ENCODE results near the gene NOD1.
A peak's percentile ranks its signal among the peaks of the same experiment; 100 is the strongest.
"Not testable (repeated sequence)": the region's sequence is repeated elsewhere in the genome, so short reads cannot be mapped to it uniquely, and the experiment has no call there.

NOD1 gene, protein sequence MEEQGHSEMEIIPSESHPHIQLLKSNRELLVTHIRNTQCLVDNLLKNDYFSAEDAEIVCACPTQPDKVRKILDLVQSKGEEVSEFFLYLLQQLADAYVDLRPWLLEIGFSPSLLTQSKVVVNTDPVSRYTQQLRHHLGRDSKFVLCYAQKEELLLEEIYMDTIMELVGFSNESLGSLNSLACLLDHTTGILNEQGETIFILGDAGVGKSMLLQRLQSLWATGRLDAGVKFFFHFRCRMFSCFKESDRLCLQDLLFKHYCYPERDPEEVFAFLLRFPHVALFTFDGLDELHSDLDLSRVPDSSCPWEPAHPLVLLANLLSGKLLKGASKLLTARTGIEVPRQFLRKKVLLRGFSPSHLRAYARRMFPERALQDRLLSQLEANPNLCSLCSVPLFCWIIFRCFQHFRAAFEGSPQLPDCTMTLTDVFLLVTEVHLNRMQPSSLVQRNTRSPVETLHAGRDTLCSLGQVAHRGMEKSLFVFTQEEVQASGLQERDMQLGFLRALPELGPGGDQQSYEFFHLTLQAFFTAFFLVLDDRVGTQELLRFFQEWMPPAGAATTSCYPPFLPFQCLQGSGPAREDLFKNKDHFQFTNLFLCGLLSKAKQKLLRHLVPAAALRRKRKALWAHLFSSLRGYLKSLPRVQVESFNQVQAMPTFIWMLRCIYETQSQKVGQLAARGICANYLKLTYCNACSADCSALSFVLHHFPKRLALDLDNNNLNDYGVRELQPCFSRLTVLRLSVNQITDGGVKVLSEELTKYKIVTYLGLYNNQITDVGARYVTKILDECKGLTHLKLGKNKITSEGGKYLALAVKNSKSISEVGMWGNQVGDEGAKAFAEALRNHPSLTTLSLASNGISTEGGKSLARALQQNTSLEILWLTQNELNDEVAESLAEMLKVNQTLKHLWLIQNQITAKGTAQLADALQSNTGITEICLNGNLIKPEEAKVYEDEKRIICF

DNA sequence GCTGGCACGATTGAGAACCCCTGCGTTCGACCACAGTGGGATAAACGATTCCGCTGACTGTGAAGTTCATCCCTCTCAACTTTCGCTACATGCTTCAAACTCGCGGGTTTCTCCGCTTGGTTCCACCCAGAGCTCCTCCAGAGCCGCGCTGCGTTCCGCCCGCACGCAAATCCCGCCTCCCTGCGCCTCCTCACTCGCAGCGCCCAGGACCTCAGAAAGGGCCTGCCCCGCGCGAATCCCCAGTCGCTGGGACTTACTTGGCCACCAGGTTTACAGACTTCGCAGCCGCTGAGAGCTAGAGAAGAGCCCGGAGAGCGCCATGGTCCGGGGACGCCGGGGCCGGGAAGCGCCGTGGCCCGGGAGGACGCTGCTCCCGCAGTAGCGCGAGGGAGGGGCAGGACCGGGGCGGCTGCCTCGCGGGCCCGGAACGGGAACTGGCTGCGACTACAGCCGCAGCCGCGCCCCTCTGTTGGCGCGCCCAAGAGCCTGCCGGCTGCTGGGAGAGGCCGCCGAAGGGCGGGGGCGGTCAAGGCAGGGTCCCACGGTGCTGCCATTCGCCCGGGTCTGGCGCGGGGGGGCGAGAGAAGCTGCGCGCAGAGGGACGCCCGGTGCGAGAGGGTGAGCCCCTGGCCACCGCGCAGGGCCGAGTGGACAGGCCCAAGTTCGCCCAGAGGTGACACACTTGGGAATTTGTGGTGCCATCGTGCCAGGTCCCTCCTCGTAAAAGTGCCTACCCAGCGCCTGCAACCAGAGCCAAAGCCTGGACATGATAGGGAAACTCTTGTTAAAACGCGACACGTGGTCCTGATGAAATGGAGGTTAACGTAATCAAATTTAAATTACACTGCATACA is at the start of gene NOD1:
Gene NOD1, minus strand, starts transcription at position 436 of the 853 bp plus-strand sequence. CDS start 21,863 bp downstream, outside the sequence.
- peak in 1 of 2 experiments; percentile 55 for DNase-seq

DNA sequence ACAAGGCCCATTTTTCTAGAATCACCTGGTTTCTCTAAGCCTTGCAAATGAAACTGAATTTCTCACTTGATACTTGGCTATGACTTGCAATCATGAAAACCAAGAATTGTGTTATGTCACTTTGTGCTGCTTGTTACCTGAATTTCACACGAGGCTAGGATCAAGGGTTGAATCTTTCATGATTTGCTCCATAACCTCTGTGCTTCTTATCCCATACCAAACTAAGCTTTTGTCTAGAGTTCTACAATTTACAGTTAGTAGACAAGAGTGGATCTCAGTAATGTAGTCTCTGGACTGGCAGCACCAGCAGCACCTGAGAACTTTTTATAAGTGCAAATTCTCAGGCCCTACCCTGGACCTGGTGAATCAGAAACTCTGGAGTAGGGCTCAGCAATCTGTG is 48.7 kb upstream of the NOD1 start:
- DNase-seq: not testable (repeated sequence)

DNA sequence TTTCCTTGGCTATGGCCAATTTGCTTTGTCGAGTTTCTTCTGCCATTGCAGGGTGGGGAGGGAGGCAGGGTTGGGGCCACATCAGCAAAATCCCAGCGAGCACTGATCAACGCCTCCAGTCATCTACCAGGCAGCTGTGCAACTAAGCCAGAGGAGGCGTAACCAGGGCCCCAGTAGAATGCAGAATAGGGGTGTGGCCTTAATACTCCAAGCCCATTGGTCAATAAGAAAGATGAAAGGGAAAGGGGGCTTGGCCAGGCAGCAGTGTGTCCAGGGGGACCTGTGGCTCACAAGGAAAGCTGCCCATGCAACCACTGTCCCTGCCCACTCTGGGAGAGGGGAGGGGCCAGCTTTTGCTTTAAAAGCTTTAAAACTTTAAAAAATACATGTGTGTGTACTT is 47.6 kb upstream of the NOD1 start:
- DNase-seq: no peak

DNA sequence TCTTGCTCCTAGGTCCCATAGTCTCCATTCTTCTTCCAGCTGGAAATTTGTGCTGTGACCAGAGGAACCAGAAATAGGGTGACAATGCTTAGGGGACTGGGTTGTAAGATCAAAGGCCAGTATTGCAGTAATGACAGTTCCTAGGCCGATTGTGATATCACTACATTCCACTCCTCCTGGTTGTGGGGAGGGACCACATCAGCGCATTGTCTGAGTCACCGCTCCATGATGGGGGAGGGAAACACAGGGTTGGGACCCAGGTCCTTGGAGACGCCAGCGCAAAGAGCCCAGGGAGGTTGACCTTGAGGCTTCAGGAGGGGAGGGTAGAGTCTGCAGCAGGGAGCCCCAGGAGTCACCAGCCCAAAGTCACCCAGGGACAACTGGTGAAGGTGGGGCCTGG is 46.8 kb upstream of the NOD1 start:
- DNase-seq: no peak

DNA sequence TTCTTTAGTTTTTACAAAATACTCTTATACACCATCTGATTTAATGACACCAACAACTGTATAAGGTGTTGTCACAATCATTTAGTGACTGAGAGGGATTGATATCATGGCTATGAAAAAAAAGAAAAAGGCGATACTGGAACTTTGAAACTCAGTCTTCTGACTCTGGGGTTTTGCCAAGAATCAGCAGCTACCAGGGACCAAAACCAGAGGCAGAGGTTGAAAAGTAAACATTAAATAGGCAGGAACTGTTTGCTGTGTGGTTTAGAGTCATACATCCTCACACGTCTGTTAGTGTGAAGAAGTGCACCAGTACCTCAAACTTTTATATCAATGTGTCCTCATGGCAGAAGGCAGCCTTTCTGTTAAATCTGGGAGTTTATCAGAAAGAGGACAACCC is 46.0 kb upstream of the NOD1 start:
- no peak for DNase-seq

DNA sequence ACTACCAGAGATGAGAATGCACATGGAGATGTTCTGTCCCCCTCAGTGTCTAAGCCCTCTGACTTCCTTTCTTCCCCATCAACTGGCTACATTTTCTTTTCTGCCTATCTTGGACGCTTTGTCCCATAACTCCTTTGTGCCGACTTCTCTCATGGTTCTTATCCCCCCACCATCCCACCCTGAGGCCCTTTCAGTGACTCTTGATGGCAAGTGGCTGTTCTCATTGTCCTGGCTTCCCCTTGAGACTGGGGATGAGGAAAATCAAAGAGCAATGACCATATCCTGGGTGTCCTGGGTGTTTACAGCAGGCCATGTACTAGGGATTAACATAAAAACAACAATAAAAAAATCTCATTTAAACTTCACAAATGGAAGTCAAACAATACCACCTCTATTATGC is 44.9 kb upstream of the NOD1 start:
- no peak for DNase-seq

DNA sequence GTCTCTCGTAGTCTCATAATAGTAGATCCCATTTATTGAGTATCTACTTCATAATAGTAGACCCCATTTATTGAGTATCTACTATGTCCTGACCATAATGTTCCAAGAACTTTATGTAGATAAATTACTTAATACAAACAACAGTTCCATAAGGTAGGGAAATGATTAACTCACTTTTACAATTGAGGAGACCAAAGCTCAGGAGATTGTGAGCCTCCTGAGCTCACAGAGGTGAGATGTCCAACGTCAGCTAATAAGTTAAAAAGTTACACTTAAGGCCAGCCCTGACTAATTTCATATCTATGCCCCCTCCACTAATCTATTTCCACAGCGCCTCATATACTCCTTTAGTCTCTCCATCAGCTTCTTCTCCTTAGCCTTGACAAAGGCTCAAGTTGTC is 43.6 kb upstream of the NOD1 start:
- no peak for DNase-seq

DNA sequence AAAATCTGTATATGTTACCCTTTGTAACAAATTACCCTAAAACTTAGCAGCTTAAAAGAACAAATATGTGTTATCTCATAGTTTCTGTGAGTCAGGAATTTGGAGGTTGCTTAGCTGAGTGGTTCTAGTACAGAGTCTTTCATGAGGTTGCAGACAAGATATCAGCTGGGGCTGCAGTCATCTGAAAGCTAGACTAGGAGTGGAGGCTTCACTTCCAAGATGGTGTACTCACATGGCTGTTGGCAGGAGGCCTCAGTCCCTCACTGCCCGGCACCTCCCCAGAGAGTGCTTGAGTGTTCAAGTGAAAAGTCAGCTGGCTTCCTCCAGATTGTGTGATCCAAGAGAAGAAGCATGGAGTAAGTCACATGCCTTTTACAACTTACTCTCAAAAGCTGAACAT is 42.9 kb upstream of the NOD1 start:
- DNase-seq: no peak

DNA sequence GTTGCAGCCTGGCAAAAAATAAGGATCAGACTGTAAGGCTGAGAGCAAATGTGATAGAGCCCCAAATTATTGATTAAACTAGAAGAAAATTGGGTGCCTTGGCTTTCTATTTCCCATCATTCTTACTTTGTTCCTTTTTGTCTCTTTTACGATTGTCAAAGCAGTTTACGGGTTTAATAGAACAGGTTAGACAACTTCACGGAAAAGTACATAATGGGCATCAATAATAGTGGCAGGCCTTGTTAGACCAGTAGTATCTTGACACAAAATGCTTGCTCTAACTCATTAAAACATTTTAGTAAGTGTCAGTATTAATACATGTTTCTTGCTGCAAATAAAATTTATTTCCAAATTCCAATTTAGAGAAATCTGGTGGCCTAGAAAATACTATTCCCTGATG is 40.5 kb upstream of the NOD1 start:
- no peak for DNase-seq

DNA sequence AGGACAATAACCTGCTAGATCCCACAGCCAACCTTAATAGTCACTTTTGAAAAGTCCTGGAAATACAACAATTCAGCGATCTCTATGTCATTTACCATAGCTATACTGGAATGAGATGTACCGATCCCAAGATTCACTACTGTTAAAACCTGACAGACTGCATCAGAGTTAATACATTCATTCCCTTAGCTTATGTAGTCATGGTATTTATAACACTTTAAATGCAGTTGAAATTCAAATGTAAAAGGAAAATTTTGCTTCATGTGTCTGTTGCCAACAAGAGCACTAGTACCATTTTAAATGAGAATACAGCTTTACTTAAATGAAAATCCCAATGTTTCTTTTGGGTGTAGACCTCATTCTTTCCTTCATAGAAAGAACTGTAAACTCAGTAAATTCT is 37.2 kb upstream of the NOD1 start:
- DNase-seq: no peak

DNA sequence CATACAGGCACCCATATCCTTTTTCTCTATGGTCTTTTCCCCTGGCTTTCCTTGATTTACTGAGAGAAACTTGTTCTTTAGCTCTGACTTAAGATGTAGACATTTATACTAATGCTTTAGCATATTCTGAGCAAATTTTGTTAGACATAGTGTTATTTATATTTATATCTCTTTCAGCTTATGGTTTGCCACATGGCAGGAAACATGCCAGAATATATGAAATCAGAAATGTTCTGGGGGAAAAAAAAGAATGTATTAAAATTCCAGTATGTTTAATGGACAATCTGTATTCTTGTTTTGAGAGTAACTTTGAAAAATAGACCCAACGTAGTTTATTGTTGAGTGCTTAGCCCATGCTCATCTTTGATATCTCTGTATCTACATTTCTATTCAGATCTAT is 36.2 kb upstream of the NOD1 start:
- no peak for DNase-seq

DNA sequence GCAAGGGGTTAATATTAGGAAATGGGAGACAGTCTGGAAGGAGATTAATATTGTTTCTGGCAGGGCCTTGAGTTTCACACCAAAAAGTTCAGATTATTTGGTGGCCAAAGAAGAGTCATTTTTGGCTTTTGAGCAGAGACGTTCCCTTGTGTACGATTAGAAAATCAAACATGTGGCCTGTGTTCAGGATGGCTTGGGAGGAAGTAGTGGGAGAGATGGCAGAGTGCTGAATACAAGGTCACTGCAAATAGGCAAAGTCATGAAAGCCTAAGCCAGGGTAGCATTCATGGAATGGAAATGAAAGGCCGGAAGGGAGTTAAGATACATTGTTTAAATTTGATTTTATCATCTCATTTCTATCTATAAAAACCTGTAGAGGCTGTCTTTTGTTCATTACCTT is 35.6 kb upstream of the NOD1 start:
- no peak for DNase-seq

DNA sequence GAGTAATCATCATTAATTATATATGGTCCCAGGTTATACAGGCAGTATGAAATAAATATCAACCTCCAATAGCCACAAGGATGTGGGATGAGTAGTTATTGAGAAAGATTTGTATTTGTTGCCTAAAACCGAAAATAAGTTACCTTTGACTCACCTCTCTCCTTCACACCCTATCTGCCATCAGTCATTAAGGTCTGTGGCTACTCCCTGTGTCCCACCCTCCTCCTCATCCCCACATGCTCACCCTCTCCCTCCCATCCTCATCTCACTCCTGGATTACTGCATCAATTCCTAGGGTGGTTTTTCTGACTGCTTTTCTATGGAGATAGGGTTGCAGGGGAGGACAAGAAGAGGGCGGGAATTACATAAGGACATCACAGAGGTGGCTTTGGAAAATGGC is 35.2 kb upstream of the NOD1 start:
- no peak for DNase-seq

DNA sequence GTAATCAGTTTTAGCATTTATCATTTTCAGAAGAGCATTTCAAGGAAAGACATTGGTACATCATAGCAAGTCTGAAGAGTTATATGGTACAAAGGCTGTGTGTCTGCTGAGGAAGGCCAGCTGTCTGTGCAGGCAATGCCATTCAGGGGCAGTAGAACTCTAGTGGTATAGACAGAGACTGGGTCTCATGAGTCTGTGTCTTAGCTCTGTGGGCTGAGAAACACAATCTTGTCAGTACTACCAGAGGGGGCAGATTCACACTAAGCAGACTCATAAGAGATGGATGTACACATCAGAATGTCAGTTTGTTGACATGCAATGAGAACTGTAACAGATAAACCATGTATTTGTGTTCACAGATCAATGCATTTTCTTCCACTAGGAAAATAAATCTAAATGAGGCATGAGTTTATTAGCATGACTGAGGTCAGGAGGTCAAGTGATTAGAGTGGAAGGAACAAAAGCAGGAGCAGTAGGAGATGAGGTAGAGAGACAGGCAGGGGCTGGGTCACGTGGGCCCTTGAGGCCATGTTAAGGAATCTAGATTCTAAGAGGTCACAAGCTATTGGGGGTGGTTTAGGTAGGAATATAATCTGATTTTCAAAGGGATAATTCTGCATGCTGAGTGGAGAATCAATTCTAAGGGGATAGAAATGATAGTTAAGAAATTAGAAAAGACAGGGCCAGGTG is 33.5 kb upstream of the NOD1 start:
- DNase-seq: no peak

DNA sequence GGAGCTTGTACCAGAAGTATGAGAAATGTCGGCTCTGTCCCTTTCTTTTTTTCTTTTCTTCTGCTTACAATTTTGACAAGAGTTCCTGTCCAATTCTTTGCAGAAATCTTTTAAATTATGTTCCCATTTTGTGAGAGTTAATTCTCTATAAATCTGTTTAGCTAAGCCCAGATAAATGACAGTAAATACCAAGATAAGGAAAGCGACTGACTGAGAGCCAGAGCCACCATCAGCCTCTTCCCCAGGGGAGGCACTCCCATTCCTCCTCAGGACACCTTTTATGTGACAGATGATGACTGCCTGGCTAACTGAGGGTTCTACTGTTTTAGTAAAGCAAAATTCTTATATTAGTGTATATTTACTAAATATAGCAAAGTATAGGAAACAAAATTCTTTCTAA is 32.9 kb upstream of the NOD1 start:
- DNase-seq: no peak

DNA sequence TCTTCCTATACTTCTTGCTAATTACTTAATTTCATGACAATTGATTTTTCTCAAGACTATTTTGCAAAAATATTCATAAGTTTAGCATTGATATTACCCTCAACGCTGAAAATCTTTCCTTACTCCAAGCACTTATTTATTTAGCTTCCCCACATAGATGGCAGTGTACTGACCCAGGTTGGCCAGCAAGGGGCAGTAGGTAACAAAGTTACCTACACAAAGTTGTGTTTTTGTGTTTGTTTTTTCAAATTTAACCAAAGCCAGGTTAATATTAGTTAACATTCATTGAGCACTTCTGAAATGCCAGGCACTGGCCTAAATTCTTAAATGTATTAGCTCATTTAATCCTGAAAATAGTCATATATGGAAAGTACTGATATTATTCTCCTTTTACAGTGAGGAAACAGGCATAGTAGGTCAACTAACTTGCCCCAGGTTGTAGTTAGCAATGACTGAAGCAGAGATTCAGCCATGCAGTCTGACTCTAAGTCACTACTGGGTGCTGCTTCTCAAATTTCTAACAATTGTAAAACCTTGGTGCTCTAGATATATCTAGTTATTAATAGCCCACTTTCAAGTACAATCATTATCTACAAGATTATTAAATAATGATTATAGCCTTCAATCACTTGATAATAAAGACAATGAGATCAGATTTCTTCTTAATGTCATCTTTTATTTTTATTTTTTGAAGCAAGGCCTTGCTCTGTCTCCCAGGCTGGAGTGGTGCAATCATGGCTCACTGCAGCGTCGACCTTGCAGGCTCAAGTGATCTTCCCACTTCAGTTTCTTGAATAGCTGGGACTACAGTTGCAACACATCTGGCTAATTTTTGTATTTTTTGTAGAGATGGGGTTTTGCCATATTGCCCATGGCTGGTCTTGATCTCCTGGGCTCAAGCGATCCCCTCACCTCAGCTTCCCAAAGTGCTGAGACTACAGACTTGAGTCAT is 31.8 kb upstream of the NOD1 start:
- no peak for DNase-seq

DNA sequence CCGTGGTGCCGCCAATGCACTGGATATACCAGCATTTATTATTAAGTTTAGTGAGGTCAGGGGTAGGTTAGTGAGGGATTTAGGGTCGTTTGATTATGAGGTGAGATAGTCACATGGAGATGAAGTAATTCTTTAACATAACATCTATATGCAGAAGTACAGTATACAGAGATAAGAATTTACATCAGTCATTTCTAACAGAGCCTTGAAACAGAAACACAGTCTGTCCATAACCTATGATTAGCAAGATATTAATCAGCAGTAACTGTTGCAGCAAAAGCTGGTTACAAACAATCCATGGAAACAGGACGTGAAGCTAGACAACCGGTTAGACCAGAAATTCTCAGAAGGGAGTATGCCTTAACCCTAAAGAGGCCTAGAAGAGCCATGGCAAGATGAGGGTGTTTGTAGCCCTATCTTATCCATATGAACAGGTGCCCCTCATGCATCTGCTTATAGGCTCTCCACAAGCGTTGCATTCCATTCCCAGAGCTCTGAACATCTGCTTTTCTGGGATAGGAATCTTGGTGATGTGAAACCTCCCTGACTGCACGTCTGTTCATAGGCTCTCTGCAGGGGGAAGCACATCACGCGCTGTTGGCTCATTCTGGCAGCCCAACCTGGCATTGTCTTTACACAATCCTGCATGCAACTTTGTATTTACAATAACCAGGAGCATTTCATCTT is 30.7 kb upstream of the NOD1 start:
- DNase-seq: peak in 1 of 2 experiments; percentile 8

DNA sequence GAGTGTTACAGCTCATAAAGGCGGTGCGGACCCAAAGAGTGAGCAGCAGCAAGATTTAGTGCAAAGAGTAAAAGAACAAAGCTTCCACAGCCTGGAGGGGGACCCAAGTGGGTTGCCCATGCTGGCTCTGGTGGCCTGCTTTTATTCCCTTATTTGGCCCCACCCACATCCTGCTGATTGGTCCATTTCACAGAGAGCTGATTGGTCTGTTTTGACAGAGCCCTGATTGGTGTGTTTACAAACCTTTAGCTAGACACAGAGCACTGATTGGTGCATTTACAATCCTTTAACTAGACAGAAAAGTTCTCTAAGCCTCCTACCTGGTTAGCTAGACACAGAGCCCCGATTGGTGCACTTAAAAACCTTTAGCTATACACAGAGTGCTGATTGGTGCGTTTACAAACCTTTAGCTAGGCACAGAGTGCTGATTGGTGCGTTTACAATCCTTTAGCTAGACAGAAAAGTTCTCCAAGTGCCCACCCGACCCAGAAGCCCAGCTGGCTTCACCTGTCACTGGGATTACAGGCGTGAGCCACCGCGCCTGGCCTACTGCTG is 28.8 kb upstream of the NOD1 start:
- DNase-seq: not testable (repeated sequence)

DNA sequence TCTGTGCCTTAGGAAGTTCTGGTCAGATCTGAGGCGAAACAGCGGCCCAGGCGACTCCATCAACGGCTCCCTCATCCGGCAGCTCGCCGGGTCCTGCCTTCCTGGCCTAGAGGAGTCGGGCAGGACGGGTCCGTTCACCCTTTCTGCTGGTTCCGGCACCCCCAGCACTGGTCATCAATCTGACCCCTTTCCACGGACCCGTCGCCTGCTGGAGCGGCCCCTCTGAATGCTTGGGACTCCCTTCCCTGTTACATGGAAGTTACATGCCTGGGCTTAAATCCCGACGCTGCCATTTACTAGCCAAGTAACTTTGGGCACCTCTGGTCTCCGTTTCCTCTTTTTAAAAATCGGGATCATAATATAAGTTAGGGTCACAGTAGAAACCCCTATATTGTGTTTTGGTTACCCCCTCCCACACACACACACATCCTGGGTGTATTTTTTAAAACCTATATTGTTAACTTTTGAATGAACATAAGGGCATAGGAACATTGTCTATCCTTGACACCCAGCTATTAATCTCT is 26.7 kb upstream of the NOD1 start:
- DNase-seq: no peak
